Neural progenitor cell (in vitro differentiated cells): ENCODE data around the gene IFFO2.

ENCODE experiments used
- CTCF ChIP-seq: fragments of 200-600 bp; sonication (generic); IDR thresholded peaks from 2 replicates; pipeline ENCODE4 v1.5.1; 2017; ENCODE audit warnings: antibody characterized with exemption, mild to moderate bottlenecking
- EZH2phosphoT487 ChIP-seq: fragments of 200-600 bp; sonication (generic); IDR thresholded peaks from 2 replicates; pipeline ENCODE4 v1.6.1; 2017; ENCODE audit warnings: antibody characterized with exemption

DNA sequence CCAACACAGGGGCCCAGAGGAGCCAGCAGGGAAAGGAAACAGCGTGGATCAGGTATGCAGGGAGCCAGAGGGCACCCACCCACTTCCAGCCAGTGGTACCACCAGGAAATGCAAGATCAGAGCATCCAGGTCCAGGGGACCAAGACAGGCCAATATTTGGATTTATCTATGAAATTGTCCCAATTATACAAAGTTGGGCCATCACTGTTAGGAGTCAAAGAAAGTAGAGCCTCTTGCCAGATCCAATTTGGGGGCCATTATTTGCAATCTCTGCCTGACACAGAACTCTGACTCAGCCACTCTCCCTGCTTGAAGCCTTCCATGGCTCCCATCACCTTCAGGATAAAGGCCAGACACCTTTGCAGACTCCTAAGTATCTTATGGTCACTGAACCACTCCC, 75.9 kb downstream of the IFFO2 start:
- TF ChIP-seq CTCF = no peak
- TF ChIP-seq EZH2phosphoT487 = no peak
